ENCODE results near the gene SAMD7. TPM values are rescaled to one million over a fixed set of nuclear protein-coding genes. Genes with fewer than 3 reads are reported as not detected.
A peak's percentile ranks its signal among the peaks of the same experiment; 100 is the strongest.

Gene SAMD7
- total RNA-seq, 2 experiments from 2014 or later, result 0.93 to 1.1 TPM

GRCh38 chr3:169897284-169897683 lies 14.1 kb upstream of the SAMD7 start:
- no peaks in the 10 kb centered on the region for H3K79me2 ChIP-seq (ENCODE audit: insufficient read depth, low read depth, low read length)
- ChIA-PET CTCF (ENCODE audit: unreplicated experiment) (no interaction called here), POLR2A (no interaction called here)
- no peaks in the 10 kb centered on the region for H3K4me1 ChIP-seq (ENCODE audit: insufficient read depth, low read length, poor library complexity, severe bottlenecking)
- H3K9me2 ChIP-seq (ENCODE audit: insufficient read depth, low read length), result no peaks in the 10 kb centered on the region
- no peaks in the 10 kb centered on the region for H4K20me1 ChIP-seq (ENCODE audit: insufficient read depth, low read length)
- H3K36me3 ChIP-seq (ENCODE audit: insufficient read depth, low read length), result no peaks in the 10 kb centered on the region
- no peak overlapping the region for H3K4me2 ChIP-seq (ENCODE audit: low read length)
- no peak for DNase-seq (ENCODE audit: low spot score)
- peaks cover 25% of the 10 kb centered on the region; the same call in 1 of the 2 replicates for H3K9me3 ChIP-seq (ENCODE audit: low read length)
- TF ChIP-seq EZH2phosphoT487 (IDR thresholded peaks at IDR 0.05; ENCODE audit: borderline replicate concordance, low read depth, low read length) (no peak), CTCF (conservative IDR thresholded peaks at IDR 0.05; ENCODE audit: low read length) (no peak)
- no peak overlapping the region for H3K4me3 ChIP-seq (ENCODE audit: low read depth, low read length, poor library complexity, severe bottlenecking)
- BruUV-seq (replicated peaks), result no TSS peak
- no peak overlapping the region for H3K27ac ChIP-seq (ENCODE audit: low read depth, low read length, poor library complexity, severe bottlenecking)
- intact Hi-C loops (cut with micrococcal nuclease; ENCODE audit: unreplicated experiment), result no loop called here
- H2AFZ ChIP-seq (ENCODE audit: low read length), result no peak overlapping the region

- Histone ChIP-seq H3K27ac (ENCODE audit: low read depth, low read length, poor library complexity, severe bottlenecking) (no peak overlapping the region), H3K4me1 (ENCODE audit: insufficient read depth, low read length, poor library complexity, severe bottlenecking) (no peaks in the 10 kb centered on the region), H2AFZ (ENCODE audit: low read length) (no peak overlapping the region), H3K36me3 (ENCODE audit: insufficient read depth, low read length) (no peaks in the 10 kb centered on the region), H3K4me3 (ENCODE audit: low read depth, low read length, poor library complexity, severe bottlenecking) (no peak overlapping the region), H3K4me2 (ENCODE audit: low read length) (no peak overlapping the region), H3K79me2 (ENCODE audit: insufficient read depth, low read depth, low read length) (no peaks in the 10 kb centered on the region), H3K9me2 (ENCODE audit: insufficient read depth, low read length) (no peaks in the 10 kb centered on the region), H3K9me3 (ENCODE audit: low read length) (peaks cover 27% of the 10 kb centered on the region; the same call in 1 of the 2 replicates), H4K20me1 (ENCODE audit: insufficient read depth, low read length) (no peaks in the 10 kb centered on the region)
- intact Hi-C loops (cut with micrococcal nuclease; ENCODE audit: unreplicated experiment), result no loop called here
- TF ChIP-seq CTCF (conservative IDR thresholded peaks at IDR 0.05; ENCODE audit: low read length), result no peak
- TF ChIP-seq EZH2phosphoT487 (IDR thresholded peaks at IDR 0.05; ENCODE audit: borderline replicate concordance, low read depth, low read length), result no peak
- DNase-seq (ENCODE audit: low spot score), result peak; percentile 40
- POLR2A ChIA-PET, result interaction anchor here (3.0 kb wide), 1 partner anchor 21 kb away, joined by 9 read pairs; no protein-coding TSS in a partner anchor
- no TSS peak for BruUV-seq (replicated peaks)
- CTCF ChIA-PET (ENCODE audit: unreplicated experiment), result interaction anchor here (1.0 kb wide), 1 partner anchor 114 kb away, joined by 3 read pairs; no protein-coding TSS in a partner anchor
These were observed 9.9 kb upstream of the SAMD7 start for GRCh38 chr3:169901453-169901852.

GRCh38 chr3:169905404-169905803 lies 6.0 kb upstream of the SAMD7 start:
- no peaks in the 10 kb centered on the region for H3K79me2 ChIP-seq (ENCODE audit: insufficient read depth, low read depth, low read length)
- DNase-seq (ENCODE audit: low spot score), result no peak
- no peak overlapping the region for H3K4me2 ChIP-seq (ENCODE audit: low read length)
- intact Hi-C loops (cut with micrococcal nuclease; ENCODE audit: unreplicated experiment), result no loop called here
- H3K9me2 ChIP-seq (ENCODE audit: insufficient read depth, low read length), result no peaks in the 10 kb centered on the region
- H3K27ac ChIP-seq (ENCODE audit: low read depth, low read length, poor library complexity, severe bottlenecking), result no peak overlapping the region
- no TSS peak for BruUV-seq (replicated peaks)
- H2AFZ ChIP-seq (ENCODE audit: low read length), result no peak overlapping the region
- ChIA-PET POLR2A (no interaction called here), CTCF (ENCODE audit: unreplicated experiment) (no interaction called here)
- TF ChIP-seq EZH2phosphoT487 (IDR thresholded peaks at IDR 0.05; ENCODE audit: borderline replicate concordance, low read depth, low read length) (no peak), CTCF (conservative IDR thresholded peaks at IDR 0.05; ENCODE audit: low read length) (no peak)
- H3K36me3 ChIP-seq (ENCODE audit: insufficient read depth, low read length), result no peaks in the 10 kb centered on the region
- no peaks in the 10 kb centered on the region for H4K20me1 ChIP-seq (ENCODE audit: insufficient read depth, low read length)
- H3K4me3 ChIP-seq (ENCODE audit: low read depth, low read length, poor library complexity, severe bottlenecking), result no peak overlapping the region
- peaks cover 21% of the 10 kb centered on the region; the same call in 1 of the 2 replicates for H3K9me3 ChIP-seq (ENCODE audit: low read length)
- H3K4me1 ChIP-seq (ENCODE audit: insufficient read depth, low read length, poor library complexity, severe bottlenecking), result no peaks in the 10 kb centered on the region

Measured in OCI-LY7 (cell line).